ENCODE measurements around the gene GHDC. TPM values are rescaled to one million over a fixed set of nuclear protein-coding genes. Genes with fewer than 3 reads are reported as not detected.

GHDC gene
- total and polyA plus RNA-seq, 2 of the 8 experiments (the other 6 are each of a cell fraction or from before 2014, with no cell fraction given) = 7.4 to 8.1 TPM

GRCh38 chr17:42225646-42226045, 31.4 kb upstream of the GHDC start (continued):
- no peak for TF ChIP-seq SUZ12 (IDR thresholded peaks at IDR 0.05; ENCODE audit: low read length)
